Endothelial cell of umbilical vein (primary cell): ENCODE results near the gene TBC1D21.
A peak's percentile ranks its signal among the peaks of the same experiment; 100 is the strongest.

Source experiments
- CTCF ChIP-seq, 2 donors: IDR thresholded peaks; 1 replicate in 1 of 2; 2 replicates in 1 of 2; pipeline ENCODE4 v1.5.1; 2011; ENCODE audit warnings: low read length in 2 of 2, mild to moderate bottlenecking in 2 of 2, moderate library complexity in 2 of 2, control low read depth in 1 of 2, inconsistent platforms in 1 of 2, low read depth in 1 of 2; ENCODE audit not compliant: insufficient read depth in 1 of 2; ENCODE audit errors: extremely low read depth in 1 of 2
- GATA2 ChIP-seq: IDR thresholded peaks from 2 replicates; pipeline ENCODE4 v1.7.0; 2011; ENCODE audit warnings: low read depth, mild to moderate bottlenecking, moderate library complexity, mixed read lengths, low read length; ENCODE audit not compliant: insufficient read length, insufficient read depth
- JUN ChIP-seq: IDR thresholded peaks from 2 replicates; pipeline ENCODE4 v1.6.1; 2011; ENCODE audit warnings: borderline replicate concordance, low read depth; ENCODE audit not compliant: insufficient read length, insufficient read depth
- POLR2AphosphoS5 ChIP-seq: IDR thresholded peaks from 2 replicates; pipeline ENCODE4 v1.6.1; 2012; ENCODE audit warnings: low read depth, mild to moderate bottlenecking, control low read depth, low read length, moderate library complexity; ENCODE audit not compliant: insufficient read depth

GRCh38 chr15:73908030-73908821, 34.9 kb downstream of the TBC1D21 start:
- peak; percentile 92 to 95 for TF ChIP-seq CTCF (IDR thresholded peaks at IDR 0.05; ENCODE audit: extremely low read depth in 1 of 2, insufficient read depth in 1 of 2, low read depth in 1 of 2, low read length in 2 of 2)
- no peak for TF ChIP-seq POLR2AphosphoS5
- no peak for TF ChIP-seq GATA2
- no peak for TF ChIP-seq JUN
